ENCODE results near the gene FOXO1.

Gene FOXO1

DNA sequence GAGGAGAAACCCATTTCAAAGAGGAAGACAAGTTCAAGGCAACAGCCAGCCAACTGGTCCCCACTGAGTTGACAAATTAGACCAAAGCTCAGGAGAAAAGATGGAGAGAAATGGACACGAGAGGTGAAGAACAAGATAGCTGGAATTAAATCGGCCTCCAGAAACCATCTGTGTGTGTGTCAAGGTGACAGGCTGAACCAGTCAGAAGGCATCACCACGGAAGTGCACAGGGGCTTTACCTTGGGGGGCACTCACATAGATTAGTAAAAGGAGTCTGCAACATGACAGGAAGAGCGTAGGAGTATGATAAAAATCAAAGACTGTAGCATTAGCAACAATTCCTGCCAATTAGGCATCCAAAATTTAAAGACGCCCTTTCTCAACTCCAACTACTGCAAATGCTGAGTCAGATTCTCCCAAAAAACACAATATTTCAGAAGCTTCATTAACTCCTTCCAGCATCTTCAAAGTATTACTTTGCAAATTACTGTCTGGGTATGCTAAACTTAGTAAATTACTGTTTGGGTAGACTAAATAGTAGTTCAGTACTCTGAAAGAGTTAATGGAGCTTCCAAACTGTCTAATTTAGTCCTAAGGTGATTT lies 66.2 kb downstream of the FOXO1 start:
- Histone ChIP-seq H3F3A (ENCODE audit: low read depth) (no peaks in the 10 kb centered on the region), H3K36me3 (ENCODE audit: insufficient read depth, low read length) (no peaks in the 10 kb centered on the region), H3K9me2 (replicated peaks; ENCODE audit: low read depth, low read length) (no peaks in the 10 kb centered on the region), H3K4me2 (ENCODE audit: low read depth, low read length, poor library complexity, severe bottlenecking) (no peak overlapping the region), H3K27me3 (ENCODE audit: insufficient read depth, low read length, poor library complexity, severe bottlenecking) (no peaks in the 10 kb centered on the region), H2AFZ (ENCODE audit: low read length) (no peak overlapping the region), H3K9ac (ENCODE audit: low read depth, low read length, poor library complexity, severe bottlenecking) (no peak overlapping the region), H3K9me3 (ENCODE audit: insufficient read depth, low read depth, low read length) (no peaks in the 10 kb centered on the region), H3K4me1 (ENCODE audit: insufficient read depth, low read length, poor library complexity, severe bottlenecking) (peaks cover 14% of the 10 kb centered on the region), H3K79me2 (ENCODE audit: insufficient read depth, low read length) (0 out of 2 replicates have a peak, but pooled peaks cover under 1% of the 10 kb centered on the region), H4K20me1 (ENCODE audit: insufficient read depth, low read length, poor library complexity, severe bottlenecking) (no peaks in the 10 kb centered on the region), H3K4me3 (ENCODE audit: low read length, poor library complexity, severe bottlenecking) (no peak overlapping the region)
- no peak for TF ChIP-seq EZH2phosphoT487 (IDR thresholded peaks at IDR 0.05; ENCODE audit: borderline replicate concordance)
- TF ChIP-seq, protein P1, sequence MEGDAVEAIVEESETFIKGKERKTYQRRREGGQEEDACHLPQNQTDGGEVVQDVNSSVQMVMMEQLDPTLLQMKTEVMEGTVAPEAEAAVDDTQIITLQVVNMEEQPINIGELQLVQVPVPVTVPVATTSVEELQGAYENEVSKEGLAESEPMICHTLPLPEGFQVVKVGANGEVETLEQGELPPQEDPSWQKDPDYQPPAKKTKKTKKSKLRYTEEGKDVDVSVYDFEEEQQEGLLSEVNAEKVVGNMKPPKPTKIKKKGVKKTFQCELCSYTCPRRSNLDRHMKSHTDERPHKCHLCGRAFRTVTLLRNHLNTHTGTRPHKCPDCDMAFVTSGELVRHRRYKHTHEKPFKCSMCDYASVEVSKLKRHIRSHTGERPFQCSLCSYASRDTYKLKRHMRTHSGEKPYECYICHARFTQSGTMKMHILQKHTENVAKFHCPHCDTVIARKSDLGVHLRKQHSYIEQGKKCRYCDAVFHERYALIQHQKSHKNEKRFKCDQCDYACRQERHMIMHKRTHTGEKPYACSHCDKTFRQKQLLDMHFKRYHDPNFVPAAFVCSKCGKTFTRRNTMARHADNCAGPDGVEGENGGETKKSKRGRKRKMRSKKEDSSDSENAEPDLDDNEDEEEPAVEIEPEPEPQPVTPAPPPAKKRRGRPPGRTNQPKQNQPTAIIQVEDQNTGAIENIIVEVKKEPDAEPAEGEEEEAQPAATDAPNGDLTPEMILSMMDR (conservative IDR thresholded peaks at IDR 0.05; ENCODE audit: low read length): no peak

DNA sequence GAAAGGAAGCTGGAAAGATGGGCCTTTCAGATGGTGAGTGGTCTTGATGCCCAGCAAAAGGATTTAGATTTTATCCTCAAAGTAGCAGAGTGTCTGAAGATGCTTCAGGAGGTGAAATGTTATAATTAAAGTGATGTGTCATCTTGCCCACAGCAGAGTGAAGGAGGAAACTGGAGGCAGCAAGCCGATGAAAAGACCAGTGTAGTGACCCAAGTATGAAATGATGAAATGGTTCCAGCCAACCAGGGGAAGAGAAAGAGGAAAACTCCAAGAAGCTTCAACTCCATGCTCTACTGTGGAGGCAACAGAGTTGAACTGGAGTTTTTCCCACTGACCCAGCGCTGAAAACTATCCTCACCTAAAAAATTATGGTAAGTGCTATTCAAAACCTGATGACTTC lies 66.7 kb downstream of the FOXO1 start:
- H3K36me3 ChIP-seq (ENCODE audit: insufficient read depth, low read length): no peaks in the 10 kb centered on the region
- no peak overlapping the region for H3K4me2 ChIP-seq (ENCODE audit: low read depth, low read length, poor library complexity, severe bottlenecking)
- no peaks in the 10 kb centered on the region for H3K9me3 ChIP-seq (ENCODE audit: insufficient read depth, low read depth, low read length)
- H2AFZ ChIP-seq (ENCODE audit: low read length): no peak overlapping the region
- H3K4me1 ChIP-seq (ENCODE audit: insufficient read depth, low read length, poor library complexity, severe bottlenecking): peaks cover 16% of the 10 kb centered on the region
- H3K9me2 ChIP-seq (replicated peaks; ENCODE audit: low read depth, low read length): no peaks in the 10 kb centered on the region
- H3K79me2 ChIP-seq (ENCODE audit: insufficient read depth, low read length): 0 out of 2 replicates have a peak, but pooled peaks cover 3% of the 10 kb centered on the region
- no peaks in the 10 kb centered on the region for H4K20me1 ChIP-seq (ENCODE audit: insufficient read depth, low read length, poor library complexity, severe bottlenecking)
- no peak overlapping the region for H3K9ac ChIP-seq (ENCODE audit: low read depth, low read length, poor library complexity, severe bottlenecking)
- TF ChIP-seq, protein P1 (conservative IDR thresholded peaks at IDR 0.05; ENCODE audit: low read length): no peak
- TF ChIP-seq EZH2phosphoT487 (IDR thresholded peaks at IDR 0.05; ENCODE audit: borderline replicate concordance): no peak
- H3F3A ChIP-seq (ENCODE audit: low read depth): no peaks in the 10 kb centered on the region
- H3K27me3 ChIP-seq (ENCODE audit: insufficient read depth, low read length, poor library complexity, severe bottlenecking): no peaks in the 10 kb centered on the region
- H3K4me3 ChIP-seq (ENCODE audit: low read length, poor library complexity, severe bottlenecking): no peak overlapping the region

DNA sequence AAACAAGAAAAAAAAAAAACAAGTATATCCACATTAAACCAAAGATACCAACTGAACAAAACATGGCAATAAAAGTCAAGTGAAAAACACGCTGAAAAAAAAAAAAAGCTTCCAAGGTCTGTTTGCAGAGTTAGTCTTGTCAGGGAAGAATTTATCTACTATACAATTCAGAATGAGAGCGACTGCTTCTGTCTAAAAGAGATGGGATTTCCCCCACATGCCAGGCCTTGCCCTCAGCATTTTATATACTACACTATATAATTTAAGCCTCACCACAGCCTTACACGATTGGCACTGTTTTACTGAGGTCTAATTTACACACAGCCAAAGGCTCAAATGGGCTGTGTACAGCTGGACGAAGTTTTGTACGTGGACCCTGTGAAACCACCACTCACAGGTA lies 67.3 kb downstream of the FOXO1 start:
- H2AFZ ChIP-seq (ENCODE audit: low read length): no peak overlapping the region
- peaks cover 16% of the 10 kb centered on the region for H3K4me1 ChIP-seq (ENCODE audit: insufficient read depth, low read length, poor library complexity, severe bottlenecking)
- H3K9me3 ChIP-seq (ENCODE audit: insufficient read depth, low read depth, low read length): no peaks in the 10 kb centered on the region
- no peaks in the 10 kb centered on the region for H4K20me1 ChIP-seq (ENCODE audit: insufficient read depth, low read length, poor library complexity, severe bottlenecking)
- no peaks in the 10 kb centered on the region for H3K9me2 ChIP-seq (replicated peaks; ENCODE audit: low read depth, low read length)
- no peak for TF ChIP-seq EZH2phosphoT487 (IDR thresholded peaks at IDR 0.05; ENCODE audit: borderline replicate concordance)
- TF ChIP-seq, protein P1 (conservative IDR thresholded peaks at IDR 0.05; ENCODE audit: low read length): no peak
- no peaks in the 10 kb centered on the region for H3K36me3 ChIP-seq (ENCODE audit: insufficient read depth, low read length)
- H3K79me2 ChIP-seq (ENCODE audit: insufficient read depth, low read length): 0 out of 2 replicates have a peak, but pooled peaks cover 3% of the 10 kb centered on the region
- no peak overlapping the region for H3K4me3 ChIP-seq (ENCODE audit: low read length, poor library complexity, severe bottlenecking)
- no peak overlapping the region for H3K9ac ChIP-seq (ENCODE audit: low read depth, low read length, poor library complexity, severe bottlenecking)
- H3K27me3 ChIP-seq (ENCODE audit: insufficient read depth, low read length, poor library complexity, severe bottlenecking): no peaks in the 10 kb centered on the region
- H3K4me2 ChIP-seq (ENCODE audit: low read depth, low read length, poor library complexity, severe bottlenecking): no peak overlapping the region
- H3F3A ChIP-seq (ENCODE audit: low read depth): no peaks in the 10 kb centered on the region
